Epithelial cell of esophagus (primary cell): ENCODE results near the gene CCDC33.
A peak's percentile ranks its signal among the peaks of the same experiment; 100 is the strongest.

Experiments
- DNase-seq: peaks from one replicate; pipeline ENCODE4 v3.0.0; 2010; ENCODE audit warnings: low read depth
- H3K4me3 ChIP-seq: 2 replicates; pipeline ENCODE4 v1.5.1; 2011; ENCODE audit warnings: mild to moderate bottlenecking, low read length, control low read depth
- CTCF ChIP-seq: IDR thresholded peaks from 2 replicates; pipeline ENCODE4 v1.5.1; 2011; ENCODE audit warnings: low read depth, mild to moderate bottlenecking, low read length, control low read depth, inconsistent platforms; ENCODE audit not compliant: insufficient read depth; ENCODE audit errors: missing control alignments

The CCDC33 gene

GRCh38 chr15:74376226-74376625 is 140.1 kb downstream of the CCDC33 start:
- no peak overlapping the region for H3K4me3 ChIP-seq
- no peak for TF ChIP-seq CTCF
- no peak for DNase-seq

GRCh38 chr15:74376825-74377581 is 140.9 kb downstream of the CCDC33 start:
- DNase-seq = no peak
- no peak overlapping the region for H3K4me3 ChIP-seq
- TF ChIP-seq CTCF = no peak

- no peak overlapping the region for H3K4me3 ChIP-seq
- DNase-seq = peak; percentile 45
- no peak for TF ChIP-seq CTCF
These were observed 142.0 kb downstream of the CCDC33 start for GRCh38 chr15:74377831-74378766.

GRCh38 chr15:74378848-74379247 is 142.7 kb downstream of the CCDC33 start:
- no peak for TF ChIP-seq CTCF
- no peak overlapping the region for H3K4me3 ChIP-seq
- peak; percentile 84 for DNase-seq

GRCh38 chr15:74380361-74381189 is 144.4 kb downstream of the CCDC33 start:
- no peak for TF ChIP-seq CTCF
- DNase-seq = no peak

GRCh38 chr15:74381190-74381453 is 145.0 kb downstream of the CCDC33 start:
- no peak for DNase-seq
- TF ChIP-seq CTCF = no peak
- no peak overlapping the region for H3K4me3 ChIP-seq

More at GRCh38 chr15:74380361-74381189, 144.4 kb downstream of the CCDC33 start:
- no peak overlapping the region for H3K4me3 ChIP-seq
